ENCODE results near the gene GRIA3.

DNA sequence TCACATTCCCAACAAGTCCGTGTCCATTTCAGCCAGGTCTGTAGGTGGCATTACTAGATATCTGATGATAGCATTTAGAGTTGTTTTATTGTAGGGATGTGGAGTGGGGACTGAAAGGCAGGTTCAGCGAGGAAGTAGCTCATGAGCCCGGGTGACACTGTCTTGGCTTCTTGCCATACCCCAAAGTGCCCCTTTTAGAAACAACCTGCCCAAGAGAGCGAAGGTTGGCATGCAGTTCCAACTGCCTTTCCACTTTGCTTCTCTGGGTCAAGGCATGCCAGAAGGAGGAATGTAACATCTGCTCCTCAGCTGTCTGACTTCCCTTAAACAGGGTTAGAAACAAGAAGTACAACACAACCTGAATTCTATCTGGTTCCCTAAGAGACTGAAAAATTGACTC is 9.0 kb downstream of the GRIA3 start:
- TF ChIP-seq POLR2AphosphoS5 (IDR thresholded peaks at IDR 0.05; ENCODE audit: low read length) = no peak
- TF ChIP-seq, protein P1, sequence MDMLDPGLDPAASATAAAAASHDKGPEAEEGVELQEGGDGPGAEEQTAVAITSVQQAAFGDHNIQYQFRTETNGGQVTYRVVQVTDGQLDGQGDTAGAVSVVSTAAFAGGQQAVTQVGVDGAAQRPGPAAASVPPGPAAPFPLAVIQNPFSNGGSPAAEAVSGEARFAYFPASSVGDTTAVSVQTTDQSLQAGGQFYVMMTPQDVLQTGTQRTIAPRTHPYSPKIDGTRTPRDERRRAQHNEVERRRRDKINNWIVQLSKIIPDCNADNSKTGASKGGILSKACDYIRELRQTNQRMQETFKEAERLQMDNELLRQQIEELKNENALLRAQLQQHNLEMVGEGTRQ (IDR thresholded peaks at IDR 0.05; ENCODE audit: borderline replicate concordance, low read depth, low read length) = no peak
- TF ChIP-seq EP300 (IDR thresholded peaks at IDR 0.05; ENCODE audit: borderline replicate concordance in 1 of 2, control insufficient read depth in 1 of 2, low read depth in 2 of 2, low read length in 2 of 2) = no peak
- no peak for TF ChIP-seq CREM (IDR thresholded peaks at IDR 0.05; ENCODE audit: low read depth)
- TF ChIP-seq, protein P2, sequence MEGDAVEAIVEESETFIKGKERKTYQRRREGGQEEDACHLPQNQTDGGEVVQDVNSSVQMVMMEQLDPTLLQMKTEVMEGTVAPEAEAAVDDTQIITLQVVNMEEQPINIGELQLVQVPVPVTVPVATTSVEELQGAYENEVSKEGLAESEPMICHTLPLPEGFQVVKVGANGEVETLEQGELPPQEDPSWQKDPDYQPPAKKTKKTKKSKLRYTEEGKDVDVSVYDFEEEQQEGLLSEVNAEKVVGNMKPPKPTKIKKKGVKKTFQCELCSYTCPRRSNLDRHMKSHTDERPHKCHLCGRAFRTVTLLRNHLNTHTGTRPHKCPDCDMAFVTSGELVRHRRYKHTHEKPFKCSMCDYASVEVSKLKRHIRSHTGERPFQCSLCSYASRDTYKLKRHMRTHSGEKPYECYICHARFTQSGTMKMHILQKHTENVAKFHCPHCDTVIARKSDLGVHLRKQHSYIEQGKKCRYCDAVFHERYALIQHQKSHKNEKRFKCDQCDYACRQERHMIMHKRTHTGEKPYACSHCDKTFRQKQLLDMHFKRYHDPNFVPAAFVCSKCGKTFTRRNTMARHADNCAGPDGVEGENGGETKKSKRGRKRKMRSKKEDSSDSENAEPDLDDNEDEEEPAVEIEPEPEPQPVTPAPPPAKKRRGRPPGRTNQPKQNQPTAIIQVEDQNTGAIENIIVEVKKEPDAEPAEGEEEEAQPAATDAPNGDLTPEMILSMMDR (IDR thresholded peaks at IDR 0.05 in 2 of 3, conservative IDR thresholded peaks at IDR 0.05 in 1 of 3; ENCODE audit: control insufficient read depth in 2 of 3, extremely low read depth in 1 of 3, insufficient read depth in 1 of 3, low read depth in 3 of 3, low read length in 3 of 3) = no peak
- TF ChIP-seq CEBPB (IDR thresholded peaks at IDR 0.05; ENCODE audit: borderline replicate concordance in 1 of 2, low read depth in 2 of 2, low read length in 2 of 2) = no peak
- TF ChIP-seq, protein P3, sequence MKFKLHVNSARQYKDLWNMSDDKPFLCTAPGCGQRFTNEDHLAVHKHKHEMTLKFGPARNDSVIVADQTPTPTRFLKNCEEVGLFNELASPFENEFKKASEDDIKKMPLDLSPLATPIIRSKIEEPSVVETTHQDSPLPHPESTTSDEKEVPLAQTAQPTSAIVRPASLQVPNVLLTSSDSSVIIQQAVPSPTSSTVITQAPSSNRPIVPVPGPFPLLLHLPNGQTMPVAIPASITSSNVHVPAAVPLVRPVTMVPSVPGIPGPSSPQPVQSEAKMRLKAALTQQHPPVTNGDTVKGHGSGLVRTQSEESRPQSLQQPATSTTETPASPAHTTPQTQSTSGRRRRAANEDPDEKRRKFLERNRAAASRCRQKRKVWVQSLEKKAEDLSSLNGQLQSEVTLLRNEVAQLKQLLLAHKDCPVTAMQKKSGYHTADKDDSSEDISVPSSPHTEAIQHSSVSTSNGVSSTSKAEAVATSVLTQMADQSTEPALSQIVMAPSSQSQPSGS (IDR thresholded peaks at IDR 0.05; ENCODE audit: low read length) = no peak
